CD4-positive, alpha-beta T cell (primary cell): Measurements from ENCODE around the gene FOXN4. TPM values are rescaled to one million over a fixed set of nuclear protein-coding genes. Genes with fewer than 3 reads are reported as not detected.

Experiments
- ATAC-seq: fragments of 200-7000 bp; cut with Tn5 transposase; one replicate; pipeline ENCODE4 v1.10.0; 2022; ENCODE audit warnings: mild to moderate bottlenecking; ENCODE audit not compliant: poor library complexity
- CTCF ChIA-PET: fragments of 350-600 bp; sonication (Branson Sonifier 250); formaldehyde crosslinking; loops from one replicate; lab custom pipeline; 2021; ENCODE audit warnings: antibody characterized with exemption, inconsistent platforms; lab: Charles Lee
- POLR2A ChIA-PET: fragments of 350-600 bp; sonication (Branson Sonifier 250); formaldehyde crosslinking; loops from one replicate; lab custom pipeline; 2021; ENCODE audit warnings: antibody characterized with exemption, inconsistent platforms; lab: Charles Lee
- DNase-seq, 14 experiments: peaks; one replicate each; pipeline ENCODE4 v3.0.0-alpha.2; 2013 to 2020; ENCODE audit warnings: mixed read lengths in 2 of 14
- H3K27ac ChIP-seq, 2 donors: one replicate each; pipeline versions ENCODE4 v1.5.1 to v1.7.0; 2013; ENCODE audit warnings: low read length in 2 of 2, low read depth in 1 of 2, mild to moderate bottlenecking in 1 of 2
- H3K27me3 ChIP-seq, 2 experiments: 1 replicate in 1 of 2; 2 replicates in 1 of 2; pipeline versions ENCODE4 v1.6.1 to v1.7.0; 2013; ENCODE audit warnings: low read length in 2 of 2, control low read depth in 1 of 2, mild to moderate bottlenecking in 1 of 2, moderate library complexity in 1 of 2; ENCODE audit not compliant: insufficient read depth in 2 of 2, control insufficient read depth in 1 of 2
- H3K36me3 ChIP-seq: one replicate; pipeline ENCODE4 v1.6.1; 2013; ENCODE audit warnings: low read length, control low read depth; ENCODE audit not compliant: insufficient read depth
- H3K4me1 ChIP-seq: one replicate; pipeline ENCODE4 v1.6.1; 2013; ENCODE audit warnings: low read length, control low read depth; ENCODE audit not compliant: insufficient read depth
- H3K4me3 ChIP-seq: one replicate; pipeline ENCODE4 v1.5.1; 2013; ENCODE audit warnings: mild to moderate bottlenecking, low read length, moderate library complexity
- H3K9me3 ChIP-seq, 2 experiments: 1 replicate in 1 of 2; 2 replicates in 1 of 2; pipeline versions ENCODE4 v1.6.1 to v1.7.0; 2013; ENCODE audit warnings: low read length in 2 of 2, mild to moderate bottlenecking in 2 of 2, control low read depth in 1 of 2, moderate library complexity in 1 of 2; ENCODE audit not compliant: control insufficient read depth in 1 of 2, insufficient read depth in 1 of 2
- H3K27ac Mint-ChIP-seq: one replicate; pipeline ENCODE4 v1.8.0; 2020; ENCODE audit warnings: mixed read lengths
- H3K27me3 Mint-ChIP-seq: one replicate; pipeline ENCODE4 v1.8.0; 2021; ENCODE audit warnings: mixed read lengths
- H3K36me3 Mint-ChIP-seq: one replicate; pipeline ENCODE4 v1.8.0; 2021; ENCODE audit warnings: low read depth, mixed read lengths
- H3K4me1 Mint-ChIP-seq: one replicate; pipeline ENCODE4 v1.8.0; 2021; ENCODE audit warnings: low read depth, mixed read lengths
- H3K4me3 Mint-ChIP-seq: one replicate; pipeline ENCODE4 v1.8.0; 2020; ENCODE audit warnings: mild to moderate bottlenecking, mixed read lengths
- H3K9me3 Mint-ChIP-seq: one replicate; pipeline ENCODE4 v1.8.0; 2020; ENCODE audit warnings: mixed read lengths
- CTCF ChIP-seq: fragments of 200-600 bp; IDR thresholded peaks from one replicate; pipeline ENCODE4 v1.8.0; 2022; ENCODE audit warnings: antibody characterized with exemption, mild to moderate bottlenecking
- intact Hi-C, 2 experiments: fragments of 100-400 bp; cut with DNase I in 1 of 2; cut with micrococcal nuclease in 1 of 2; formaldehyde crosslinking; loops; one replicate each; pipeline versions ENCODE4 v1.15.1 to v1.9.0; 2023 to 2025; cut with DNase I, micrococcal nuclease
- total RNA-seq, 174 experiments: library from RNA in 2 of 174; stranded (reverse) in 2 of 174; gene quantifications; one replicate each; pipeline ENCODE4 v1.2.3 and lab custom pipeline; 2021 to 2026

FOXN4 gene
- total RNA-seq, 2 experiments from 2014 or later: not detected

- no peaks in the 10 kb centered on the region for H3K4me1 ChIP-seq
- TF ChIP-seq CTCF: no peak
- H3K9me3 ChIP-seq: peaks cover 0 to 11% of the 10 kb centered on the region in 2 experiments
- H3K4me3 ChIP-seq: no peak overlapping the region
- no peak overlapping the region for H3K27ac Mint-ChIP-seq
- H3K9me3 Mint-ChIP-seq: no peaks in the 10 kb centered on the region
- peaks cover 18 to 33% of the 10 kb centered on the region in 2 experiments for H3K27me3 ChIP-seq
- no peaks in the 10 kb centered on the region for H3K36me3 ChIP-seq
- no peaks in the 10 kb centered on the region for H3K4me1 Mint-ChIP-seq
- ChIA-PET POLR2A (no interaction called here), CTCF (no interaction called here)
- peaks cover 37% of the 10 kb centered on the region for H3K27me3 Mint-ChIP-seq
- intact Hi-C loops: no loop called here
- H3K4me3 Mint-ChIP-seq: no peak overlapping the region
- no peak overlapping the region for H3K27ac ChIP-seq
- DNase-seq: no peak
- no peaks in the 10 kb centered on the region for H3K36me3 Mint-ChIP-seq
- ATAC-seq: no peak
Observed at GRCh38 chr12:109289004-109289403, 20.1 kb downstream of the FOXN4 start.

GRCh38 chr12:109288571-109288970 is 20.5 kb downstream of the FOXN4 start:
- H3K4me3 Mint-ChIP-seq: no peak overlapping the region

DNA sequence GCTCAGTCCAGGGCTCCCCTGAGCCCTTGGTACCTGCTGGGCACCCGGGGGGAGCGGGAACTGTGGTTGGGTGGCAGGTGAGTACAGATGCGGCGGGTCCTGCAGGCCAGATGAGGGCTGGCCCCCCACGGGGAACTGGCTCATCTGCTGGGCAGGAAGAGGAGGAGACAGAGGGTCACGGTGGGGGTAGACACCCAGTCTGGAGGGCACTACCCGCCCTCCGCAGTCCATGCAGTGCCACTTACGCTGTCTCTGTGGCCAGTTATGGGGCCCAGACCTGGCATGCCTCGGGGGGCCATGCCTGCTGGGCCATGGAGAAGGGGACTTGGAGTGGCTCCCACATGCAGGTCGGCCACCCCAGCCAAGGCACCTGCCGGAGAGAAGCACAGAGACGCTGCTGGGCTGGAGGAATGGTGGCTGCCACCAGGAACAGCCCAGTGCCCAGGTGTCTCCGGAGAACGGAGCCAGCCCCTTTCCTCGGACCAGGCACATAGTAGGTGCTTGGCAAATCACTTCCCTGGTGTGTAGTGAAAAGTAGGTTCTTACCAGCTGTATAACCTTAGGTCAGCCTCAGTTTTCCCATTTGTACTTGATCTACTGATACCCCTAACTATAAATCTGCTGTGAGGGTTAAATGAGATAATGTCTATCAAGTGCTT is 21.1 kb downstream of the FOXN4 start:
- DNase-seq: no peak
- peaks cover 0 to 11% of the 10 kb centered on the region in 2 experiments for H3K9me3 ChIP-seq
- Mint-ChIP-seq H3K27me3 (peaks cover 27% of the 10 kb centered on the region), H3K27ac (no peak overlapping the region), H3K36me3 (no peaks in the 10 kb centered on the region), H3K4me1 (no peaks in the 10 kb centered on the region), H3K9me3 (no peaks in the 10 kb centered on the region), H3K4me3 (no peak overlapping the region)
- H3K27me3 ChIP-seq: peaks cover 13 to 24% of the 10 kb centered on the region in 2 experiments
- no peak overlapping the region for H3K27ac ChIP-seq
- H3K4me3 ChIP-seq: no peak overlapping the region
- no peak for ATAC-seq
- ChIA-PET POLR2A (no interaction called here), CTCF (no interaction called here)
- H3K4me1 ChIP-seq: no peaks in the 10 kb centered on the region
- H3K36me3 ChIP-seq: no peaks in the 10 kb centered on the region
- intact Hi-C loops: no loop called here
- TF ChIP-seq CTCF: no peak

More at GRCh38 chr12:109288571-109288970, 20.5 kb downstream of the FOXN4 start:
- Histone ChIP-seq H3K4me3 (no peak overlapping the region), H3K4me1 (no peaks in the 10 kb centered on the region), H3K27me3 (peaks cover 15 to 28% of the 10 kb centered on the region in 2 experiments), H3K9me3 (peaks cover 0 to 11% of the 10 kb centered on the region in 2 experiments), H3K36me3 (no peaks in the 10 kb centered on the region), H3K27ac (no peak overlapping the region)
- TF ChIP-seq CTCF: no peak
- H3K4me1 Mint-ChIP-seq: no peaks in the 10 kb centered on the region
- ATAC-seq: no peak
- intact Hi-C loops: no loop called here
- DNase-seq: no peak
- peaks cover 33% of the 10 kb centered on the region for H3K27me3 Mint-ChIP-seq
- no peak overlapping the region for H3K27ac Mint-ChIP-seq
- ChIA-PET CTCF (no interaction called here), POLR2A (no interaction called here)
- no peaks in the 10 kb centered on the region for H3K36me3 Mint-ChIP-seq
- H3K9me3 Mint-ChIP-seq: no peaks in the 10 kb centered on the region
